ENCODE measurements around the gene NMD3. TPM values are rescaled to one million over a fixed set of nuclear protein-coding genes. Genes with fewer than 3 reads are reported as not detected.
"Not testable (repeated sequence)": the region's sequence is repeated elsewhere in the genome, so short reads cannot be mapped to it uniquely, and the experiment has no call there.

The NMD3 gene
- total RNA-seq: 10 to 100 TPM; 72.6 to 76.0 (median 75.9) TPM

DNA sequence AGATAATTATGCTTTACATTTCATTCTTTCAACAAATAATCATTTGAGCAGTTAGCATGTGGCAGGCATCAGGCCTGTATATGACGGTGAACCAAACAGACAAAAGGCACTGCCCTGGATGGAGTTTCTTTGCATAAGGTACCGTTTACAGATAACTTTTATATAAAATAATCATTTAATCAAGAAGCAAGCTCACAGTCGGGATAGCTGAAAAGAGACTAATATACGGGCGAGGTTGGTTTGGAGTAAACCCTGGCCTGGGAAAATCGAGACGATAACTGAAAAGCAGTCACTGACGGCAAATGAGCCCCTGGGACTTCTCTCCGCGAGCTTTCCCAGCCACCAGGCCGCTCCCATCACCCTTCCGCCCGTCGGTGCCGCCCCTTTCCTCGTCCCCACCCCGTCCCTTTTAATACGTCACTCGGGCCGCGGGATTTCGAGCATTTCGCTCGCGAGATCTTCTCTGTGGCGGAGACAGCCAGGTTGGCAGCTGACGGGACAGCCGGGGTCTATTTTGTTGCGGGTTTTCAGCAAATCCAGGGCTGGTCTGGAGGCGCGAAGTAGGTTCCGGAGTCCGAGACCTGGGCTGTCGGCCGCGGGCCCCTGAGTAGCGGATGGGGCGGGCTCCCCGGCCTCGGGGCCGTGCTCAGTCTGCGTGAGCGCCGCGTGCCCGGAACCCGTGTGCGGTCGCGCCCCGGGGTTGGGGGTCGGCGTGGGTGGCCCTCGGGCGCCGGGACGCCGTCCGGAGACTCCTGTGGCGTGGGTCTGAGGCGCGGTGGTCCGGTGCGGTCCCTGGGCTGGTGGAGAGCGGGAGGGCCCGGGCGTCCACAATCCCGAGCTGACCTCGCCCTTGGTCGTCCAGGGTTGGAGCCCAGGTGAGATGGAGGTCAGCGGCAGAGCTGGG, at the start of gene NMD3:
NMD3 (plus strand) TSS at position 462 of the 904 bp plus-strand sequence. CDS start 703 bp downstream, outside the sequence.
- DNase-seq (peak; percentile 92), ATAC-seq (peak; percentile 99 to 100)
- Mint-ChIP-seq H3K9me3 (no peaks in the 10 kb centered on the region), H3K4me3 (peak within 1 kb of the TSS; percentile 93), H3K27me3 (ENCODE audit: low read depth) (peaks cover under 1% of the 10 kb centered on the region), H3K36me3 (ENCODE audit: insufficient read depth) (peaks cover 10% of the 10 kb centered on the region), H3K4me1 (ENCODE audit: low read depth) (peaks cover 25% of the 10 kb centered on the region)

DNA sequence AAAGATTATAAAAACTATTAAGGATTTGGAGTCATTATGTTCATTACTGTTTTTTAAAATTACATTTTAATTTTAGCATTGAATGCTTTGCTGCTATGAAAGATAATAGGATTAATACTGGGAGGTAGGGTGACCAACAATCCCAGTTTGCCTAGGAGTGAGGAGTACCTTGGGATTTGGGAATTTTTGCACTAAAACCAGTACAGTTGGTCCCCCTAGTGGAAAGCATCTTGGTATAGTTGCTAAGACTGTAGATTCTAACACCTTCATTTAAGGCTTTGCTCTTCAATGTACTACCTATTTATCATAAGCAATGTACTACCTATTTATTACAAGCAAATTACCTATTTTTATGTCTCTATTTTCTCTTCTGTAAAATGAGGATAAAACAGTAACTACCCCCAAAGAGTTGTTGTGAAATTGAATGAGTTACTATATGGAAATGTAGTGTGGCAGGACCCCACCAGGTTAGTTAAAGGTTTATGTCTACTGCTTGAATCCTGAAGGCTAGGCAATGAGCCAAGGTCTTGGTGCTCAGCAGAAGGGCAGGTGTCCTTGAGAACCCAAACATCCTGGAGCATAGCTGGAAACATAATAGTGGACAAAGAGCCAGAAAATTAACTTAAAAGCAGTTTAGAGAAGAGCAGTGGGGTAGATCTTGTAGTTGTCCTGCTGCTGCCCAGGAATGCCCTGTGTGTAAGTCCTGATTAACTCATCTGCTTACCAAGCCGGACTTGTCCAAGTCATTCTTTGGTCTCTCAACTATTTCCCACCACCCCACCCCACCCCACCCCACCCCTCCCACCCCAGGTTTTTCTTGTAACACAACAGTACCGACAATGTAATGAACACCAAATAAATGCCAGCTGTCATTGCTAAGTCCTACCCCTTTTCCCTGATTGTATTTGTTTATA, 49.2 kb upstream of the NMD3 start:
- Mint-ChIP-seq H3K4me1 (ENCODE audit: low read depth) (no peaks in the 10 kb centered on the region), H3K36me3 (ENCODE audit: insufficient read depth) (no peaks in the 10 kb centered on the region)

DNA sequence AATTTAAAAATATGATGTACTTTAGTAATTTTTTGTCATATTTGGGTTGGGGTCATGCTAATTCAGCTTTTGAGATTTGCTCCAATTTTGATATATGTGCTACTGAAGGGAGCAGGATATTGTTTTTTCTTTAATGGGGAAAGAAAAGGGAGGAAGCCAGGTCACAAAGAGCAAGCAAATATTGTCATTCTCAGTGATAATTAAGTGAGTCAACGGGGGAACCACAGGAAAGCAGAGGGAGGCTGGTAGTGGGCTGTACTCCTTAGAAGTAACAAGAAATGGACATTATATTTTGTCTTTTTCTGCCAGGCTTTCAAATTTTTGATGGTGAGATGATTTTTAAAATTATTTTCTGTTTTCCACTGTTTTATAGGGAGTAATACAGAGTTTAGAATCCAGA, 45.6 kb upstream of the NMD3 start:
- ATAC-seq: no peak
- H3K4me1 Mint-ChIP-seq (ENCODE audit: low read depth): no peaks in the 10 kb centered on the region

More for the DNA sequence above, 49.2 kb upstream of the NMD3 start:
- peaks cover 5% of the 10 kb centered on the region for H3K27me3 Mint-ChIP-seq (ENCODE audit: low read depth)
- no peak for ATAC-seq
- peaks cover 5% of the 10 kb centered on the region for H3K9me3 Mint-ChIP-seq
- DNase-seq: no peak
- H3K4me3 Mint-ChIP-seq: no peak overlapping the region

DNA sequence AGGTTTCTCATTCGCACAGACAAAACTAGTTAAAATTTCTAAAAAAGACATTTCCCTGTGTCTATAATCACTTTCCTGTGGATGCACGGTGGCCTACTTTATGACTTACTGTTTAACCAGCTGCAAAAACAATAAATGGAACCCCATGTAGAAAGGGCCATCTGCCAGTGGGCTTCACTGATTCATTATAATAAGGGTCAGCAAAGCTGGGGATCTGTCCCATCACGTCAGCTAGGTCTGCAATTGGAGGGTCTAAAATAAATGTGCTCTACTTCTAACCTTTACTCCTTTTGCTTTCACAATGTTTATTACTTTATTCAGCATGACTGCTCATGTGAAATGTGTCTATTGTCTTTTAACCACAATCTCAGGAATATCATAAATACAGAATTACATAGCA, 43.1 kb upstream of the NMD3 start:
- no peaks in the 10 kb centered on the region for H3K36me3 Mint-ChIP-seq (ENCODE audit: insufficient read depth)
- peaks cover 4% of the 10 kb centered on the region for H3K27me3 Mint-ChIP-seq (ENCODE audit: low read depth)
- ATAC-seq (no peak), DNase-seq (no peak)
- peaks cover 5% of the 10 kb centered on the region for H3K9me3 Mint-ChIP-seq
- no peaks in the 10 kb centered on the region for H3K4me1 Mint-ChIP-seq (ENCODE audit: low read depth)
- no peak overlapping the region for H3K4me3 Mint-ChIP-seq

More for the DNA sequence above, 45.6 kb upstream of the NMD3 start:
- no peak for DNase-seq
- peaks cover 2% of the 10 kb centered on the region for H3K27me3 Mint-ChIP-seq (ENCODE audit: low read depth)
- no peaks in the 10 kb centered on the region for H3K36me3 Mint-ChIP-seq (ENCODE audit: insufficient read depth)
- peaks cover 5% of the 10 kb centered on the region for H3K9me3 Mint-ChIP-seq
- H3K4me3 Mint-ChIP-seq: no peak overlapping the region

DNA sequence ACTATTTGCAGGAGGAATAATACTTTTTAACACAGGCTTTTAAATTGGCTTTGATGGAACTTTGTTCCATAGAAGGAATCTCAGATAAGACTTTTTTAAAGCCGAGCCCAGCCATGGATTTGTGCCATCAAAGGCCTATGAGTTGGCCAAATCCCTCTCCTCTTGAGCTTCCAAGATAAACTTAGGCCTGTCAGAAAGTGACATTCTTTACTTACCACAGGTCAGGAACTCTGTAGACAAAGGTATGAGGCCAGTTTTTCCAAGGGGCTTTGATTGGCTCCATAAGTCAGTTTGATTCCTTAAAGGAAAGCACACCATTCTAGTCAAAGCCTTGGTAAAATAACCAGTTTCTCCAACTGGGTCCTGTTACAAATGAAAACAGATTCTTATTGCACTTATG, 39.7 kb upstream of the NMD3 start:
- H3K9me3 Mint-ChIP-seq; ATAC-seq; H3K4me1 Mint-ChIP-seq (ENCODE audit: low read depth); H3K27me3 Mint-ChIP-seq (ENCODE audit: low read depth); DNase-seq; H3K36me3 Mint-ChIP-seq (ENCODE audit: insufficient read depth); H3K4me3 Mint-ChIP-seq: not testable (repeated sequence)

DNA sequence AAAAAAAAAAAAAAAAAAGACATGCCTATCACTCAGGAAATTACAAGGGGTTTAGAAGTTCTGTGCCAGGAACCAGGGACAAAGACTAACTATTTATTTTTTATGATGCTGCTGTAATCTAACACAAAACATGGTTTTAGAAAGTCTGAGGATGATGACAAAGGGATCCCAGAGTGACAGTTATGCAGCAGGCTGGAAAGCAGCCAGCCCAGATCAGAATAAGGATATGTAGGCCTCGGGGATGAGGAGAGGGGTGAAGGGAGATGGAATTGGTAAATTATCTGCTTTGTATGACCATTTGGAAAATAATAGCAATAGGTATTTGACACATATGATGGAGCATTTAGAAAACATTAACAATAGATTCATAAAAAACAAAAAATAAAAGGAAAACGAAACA, 34.1 kb upstream of the NMD3 start:
- Mint-ChIP-seq H3K4me3 (no peak overlapping the region), H3K9me3 (no peaks in the 10 kb centered on the region), H3K36me3 (ENCODE audit: insufficient read depth) (no peaks in the 10 kb centered on the region), H3K27me3 (ENCODE audit: low read depth) (peaks cover 3% of the 10 kb centered on the region), H3K4me1 (ENCODE audit: low read depth) (no peaks in the 10 kb centered on the region)
- ATAC-seq (no peak), DNase-seq (no peak)

DNA sequence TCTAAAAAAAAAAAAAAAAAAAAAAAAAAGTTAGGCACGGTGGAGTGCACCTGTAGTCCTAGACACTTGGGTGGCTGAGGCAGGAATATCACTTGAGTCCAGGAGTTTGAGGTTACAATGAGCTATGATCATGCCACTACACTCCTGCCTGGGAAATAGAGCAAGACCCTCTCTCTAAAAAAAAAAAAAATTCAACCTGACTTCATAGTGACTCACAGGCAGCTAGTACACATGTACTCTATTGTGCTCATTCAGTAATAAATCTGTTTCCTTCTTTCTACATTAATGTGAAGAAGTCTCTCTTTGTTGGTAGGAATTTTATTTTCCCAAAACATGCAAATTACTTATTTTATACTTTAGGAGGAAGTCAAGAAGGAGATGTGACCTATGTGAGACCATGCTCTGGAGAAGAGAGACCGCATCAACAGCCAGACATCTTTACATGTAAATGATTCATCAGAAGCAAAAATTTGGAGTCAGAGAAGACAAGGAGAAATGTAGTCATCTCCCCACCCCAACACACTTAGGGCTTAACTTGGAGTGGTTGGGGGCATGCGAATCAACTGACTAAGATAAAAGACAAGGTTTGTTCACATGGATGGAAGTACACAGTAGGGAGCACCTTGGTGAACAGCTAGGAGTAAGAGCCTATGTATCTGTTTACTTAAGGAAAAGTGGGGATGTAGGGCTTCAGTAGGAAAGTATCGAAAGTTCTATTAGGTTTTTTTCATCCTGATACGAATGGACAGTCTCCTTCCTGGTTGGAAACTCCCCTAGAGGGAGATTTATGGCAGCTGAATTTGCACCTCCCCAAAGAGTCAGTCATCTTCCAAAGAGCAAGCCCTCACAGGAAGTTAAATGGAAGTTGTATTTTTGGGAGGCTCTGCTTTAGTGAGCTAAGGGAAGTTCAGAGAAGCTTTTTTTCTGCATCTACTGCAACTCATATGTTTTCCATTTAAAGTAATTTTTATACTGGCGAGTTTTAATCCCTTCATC, 23.0 kb upstream of the NMD3 start:
- Mint-ChIP-seq H3K9me3 (no peaks in the 10 kb centered on the region), H3K4me1 (ENCODE audit: low read depth) (no peaks in the 10 kb centered on the region), H3K27me3 (ENCODE audit: low read depth) (peaks cover 8% of the 10 kb centered on the region), H3K4me3 (no peak overlapping the region), H3K36me3 (ENCODE audit: insufficient read depth) (no peaks in the 10 kb centered on the region)
- ATAC-seq (no peak), DNase-seq (no peak)

DNA sequence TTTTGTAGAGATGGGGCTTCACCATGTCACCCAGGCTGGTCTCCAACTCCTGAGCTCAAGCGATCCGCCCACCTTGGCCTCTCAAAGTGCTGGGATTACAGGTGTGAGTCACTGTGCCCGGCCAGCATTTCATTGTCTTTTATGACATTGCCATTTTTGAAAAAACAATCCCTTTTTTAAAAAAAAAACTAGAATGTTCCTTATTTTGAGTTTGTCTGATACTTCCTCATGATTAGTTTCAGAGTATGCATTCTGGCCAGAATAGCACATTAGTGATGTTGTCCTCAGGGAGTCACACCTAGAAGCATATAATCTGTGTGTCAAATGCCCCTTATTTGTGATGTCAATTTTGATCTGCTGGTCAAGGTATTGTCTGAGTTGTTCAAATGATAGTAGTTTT, 21.2 kb upstream of the NMD3 start:
- Mint-ChIP-seq H3K4me1 (ENCODE audit: low read depth) (no peaks in the 10 kb centered on the region), H3K4me3 (no peak overlapping the region)
- no peak for ATAC-seq

DNA sequence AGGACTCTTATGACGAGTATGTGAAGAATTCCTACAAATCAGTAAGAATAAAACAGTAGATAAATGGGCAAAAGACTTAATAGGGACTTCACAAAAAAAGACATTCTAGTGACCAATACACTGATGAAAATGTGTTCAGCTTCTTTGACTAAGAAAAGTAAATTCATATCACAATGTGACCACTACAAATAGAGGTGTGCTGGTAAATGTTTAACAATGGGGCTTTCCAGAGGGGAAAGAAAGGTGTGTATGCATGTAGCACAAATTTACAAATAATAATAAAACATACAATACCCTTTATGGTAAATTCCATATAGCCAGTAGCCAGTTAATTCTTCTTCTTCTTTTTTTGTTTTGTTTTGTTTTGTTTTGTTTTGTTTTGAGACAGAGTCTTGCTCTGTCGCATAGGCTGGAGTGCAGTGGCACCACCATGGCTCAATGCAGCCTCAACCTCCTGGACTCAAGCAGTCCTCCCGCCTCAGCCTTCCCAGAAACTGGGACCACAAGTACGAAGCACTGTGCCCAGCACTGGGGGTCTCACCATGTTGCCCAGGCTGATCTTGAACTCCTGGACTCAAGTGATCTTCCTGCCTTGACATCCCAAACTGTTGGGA, 17.5 kb upstream of the NMD3 start:
- H3K27me3 Mint-ChIP-seq (ENCODE audit: low read depth): peaks cover 4% of the 10 kb centered on the region

More for the DNA sequence above, 21.2 kb upstream of the NMD3 start:
- H3K27me3 Mint-ChIP-seq (ENCODE audit: low read depth): peaks cover 12% of the 10 kb centered on the region
- H3K36me3 Mint-ChIP-seq (ENCODE audit: insufficient read depth): no peaks in the 10 kb centered on the region
- no peak for DNase-seq
- no peaks in the 10 kb centered on the region for H3K9me3 Mint-ChIP-seq

DNA sequence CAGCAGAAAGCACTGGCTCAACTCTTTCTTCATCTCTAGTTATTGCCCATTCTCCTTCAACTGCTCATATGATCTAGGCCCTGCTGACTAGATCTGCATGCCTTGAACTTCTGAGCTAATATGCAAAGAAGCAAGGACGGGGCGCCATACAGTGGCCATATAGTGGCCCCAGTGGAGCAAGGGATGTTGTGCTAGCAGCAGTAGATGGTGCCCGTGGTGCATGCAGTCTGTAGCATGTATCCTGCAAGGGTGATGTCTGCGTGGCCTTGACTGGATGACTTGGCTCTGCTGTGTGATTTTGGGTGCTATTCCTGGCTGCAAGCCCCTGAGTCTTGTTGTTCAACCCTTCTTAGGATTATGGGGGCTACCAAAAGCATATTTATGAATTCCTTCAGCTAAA, 12.2 kb upstream of the NMD3 start:
- H3K27me3 Mint-ChIP-seq (ENCODE audit: low read depth): peaks cover under 1% of the 10 kb centered on the region
- DNase-seq: no peak
- no peaks in the 10 kb centered on the region for H3K36me3 Mint-ChIP-seq (ENCODE audit: insufficient read depth)
- no peak for ATAC-seq
- no peak overlapping the region for H3K4me3 Mint-ChIP-seq
- no peaks in the 10 kb centered on the region for H3K4me1 Mint-ChIP-seq (ENCODE audit: low read depth)
- no peaks in the 10 kb centered on the region for H3K9me3 Mint-ChIP-seq

More for the DNA sequence above, 17.5 kb upstream of the NMD3 start:
- H3K9me3 Mint-ChIP-seq: no peaks in the 10 kb centered on the region
- ATAC-seq (no peak), DNase-seq (no peak)
- no peak overlapping the region for H3K4me3 Mint-ChIP-seq
- H3K36me3 Mint-ChIP-seq (ENCODE audit: insufficient read depth): no peaks in the 10 kb centered on the region
- H3K4me1 Mint-ChIP-seq (ENCODE audit: low read depth): no peaks in the 10 kb centered on the region

DNA sequence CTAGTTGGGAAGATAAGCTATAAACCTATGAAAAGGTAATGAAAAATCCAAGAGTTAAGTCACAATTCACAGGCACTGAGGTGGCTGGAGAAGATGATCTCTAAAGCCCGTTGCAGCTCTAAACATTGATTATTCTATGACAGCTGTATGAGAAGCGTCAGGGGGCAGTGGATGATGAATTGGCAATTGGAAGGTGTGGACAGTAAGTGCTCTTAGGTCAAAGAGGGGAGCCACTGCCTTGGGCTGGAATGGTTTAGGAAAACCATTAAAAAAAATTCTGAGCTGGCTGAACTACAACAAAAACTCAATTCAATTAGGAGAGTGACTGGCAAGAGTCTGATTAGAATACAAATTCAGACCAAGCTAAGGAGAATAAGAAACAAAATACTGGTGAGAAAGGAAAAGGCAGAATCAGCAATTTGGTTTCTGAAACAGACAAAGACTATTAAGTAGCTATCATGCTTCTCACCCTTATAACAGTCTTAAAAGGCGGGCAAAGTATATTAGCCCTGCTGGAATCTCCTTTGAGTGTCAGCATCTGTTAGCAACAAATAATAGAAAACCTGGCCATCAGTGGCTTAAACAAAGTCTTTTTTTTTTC, 8.8 kb upstream of the NMD3 start:
- Mint-ChIP-seq H3K4me1 (ENCODE audit: low read depth) (no peaks in the 10 kb centered on the region), H3K9me3 (no peaks in the 10 kb centered on the region), H3K4me3 (no peak overlapping the region), H3K27me3 (ENCODE audit: low read depth) (peaks cover 8% of the 10 kb centered on the region), H3K36me3 (ENCODE audit: insufficient read depth) (no peaks in the 10 kb centered on the region)
- no peak for DNase-seq
- ATAC-seq: no peak

DNA sequence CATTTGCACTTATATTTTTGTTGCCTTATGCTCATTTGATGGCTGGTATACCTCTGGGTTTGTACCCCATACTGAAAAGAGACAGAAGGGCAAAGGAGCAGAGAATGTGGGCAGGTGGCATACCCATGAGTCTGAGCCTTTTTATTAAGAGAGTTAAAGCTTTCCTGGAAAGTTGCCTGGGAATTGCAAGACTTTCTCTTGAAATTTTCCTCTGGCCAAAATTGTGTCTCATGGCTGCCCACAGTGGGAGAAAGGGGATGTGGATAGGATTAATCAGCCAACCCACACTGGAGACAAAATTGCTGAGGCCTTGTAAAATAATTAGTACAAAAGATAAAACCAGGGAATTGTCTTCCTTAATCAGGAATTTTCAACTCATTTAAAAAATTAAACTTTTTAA, 8.2 kb upstream of the NMD3 start:
- no peak for DNase-seq
- Mint-ChIP-seq H3K36me3 (ENCODE audit: insufficient read depth) (no peaks in the 10 kb centered on the region), H3K4me3 (no peak overlapping the region), H3K27me3 (ENCODE audit: low read depth) (peaks cover 8% of the 10 kb centered on the region), H3K4me1 (ENCODE audit: low read depth) (no peaks in the 10 kb centered on the region), H3K9me3 (no peaks in the 10 kb centered on the region)
- ATAC-seq: no peak

DNA sequence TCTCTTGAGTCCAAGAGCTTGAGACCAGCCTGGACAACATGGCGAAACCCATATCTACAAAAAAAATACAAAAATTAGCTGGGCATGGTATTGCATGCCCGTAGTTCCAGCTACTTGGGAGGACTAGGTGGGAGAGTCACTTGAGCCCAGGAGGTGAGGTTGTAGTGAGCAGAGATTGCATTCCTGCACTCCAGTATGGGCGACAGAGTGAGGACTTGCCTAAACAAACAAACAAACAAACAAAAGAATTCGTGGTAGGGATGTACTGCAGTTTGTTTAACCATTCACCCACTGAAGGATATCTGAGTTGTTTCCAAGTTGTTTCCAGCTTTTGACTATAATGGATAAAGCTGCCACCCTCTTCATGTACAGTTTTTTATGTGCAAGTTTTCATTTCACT, 7.5 kb upstream of the NMD3 start:
- ATAC-seq: no peak
- no peaks in the 10 kb centered on the region for H3K9me3 Mint-ChIP-seq
- H3K36me3 Mint-ChIP-seq (ENCODE audit: insufficient read depth): no peaks in the 10 kb centered on the region

More for the DNA sequence above, 7.5 kb upstream of the NMD3 start:
- no peaks in the 10 kb centered on the region for H3K4me1 Mint-ChIP-seq (ENCODE audit: low read depth)
- peaks cover 8% of the 10 kb centered on the region for H3K27me3 Mint-ChIP-seq (ENCODE audit: low read depth)
- no peak for DNase-seq
- no peak overlapping the region for H3K4me3 Mint-ChIP-seq
